ENCODE measurements around the gene NTN3.

NTN3 gene

DNA sequence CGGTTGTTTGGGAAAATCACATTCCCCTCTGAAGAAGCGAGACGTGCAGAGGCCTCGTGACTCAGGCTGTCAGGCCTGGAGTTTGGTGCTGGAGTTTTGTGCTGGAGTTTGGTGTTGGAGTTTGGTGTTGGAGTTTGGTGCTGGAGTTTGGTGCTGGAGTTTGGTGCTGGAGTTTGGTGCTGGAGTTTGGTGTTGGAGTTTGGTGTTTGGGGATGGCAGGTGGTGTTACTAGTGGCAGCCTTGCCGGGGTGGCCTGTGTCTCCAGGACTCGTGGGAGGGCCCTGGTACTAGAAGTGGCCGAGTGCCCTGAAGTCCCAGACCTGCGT lies 16.4 kb downstream of the NTN3 start:
- H3K79me2 ChIP-seq (ENCODE audit: control insufficient read depth, insufficient read depth, low read length, poor library complexity): no peaks in the 10 kb centered on the region
- no peak overlapping the region for H2AK5ac ChIP-seq (ENCODE audit: low read length)
- no peak overlapping the region for H2BK5ac ChIP-seq (ENCODE audit: low read depth, low read length, poor library complexity)
- H3K27me3 ChIP-seq (ENCODE audit: insufficient read depth, low read length): no peaks in the 10 kb centered on the region
- no peak overlapping the region for H3K14ac ChIP-seq (ENCODE audit: low read length)
- no peaks in the 10 kb centered on the region for H3K36me3 ChIP-seq (ENCODE audit: control insufficient read depth in 1 of 2, insufficient read depth in 2 of 2, low read length in 2 of 2)
- no peak overlapping the region for H2AFZ ChIP-seq (ENCODE audit: insufficient read depth, low read length, poor library complexity)
- no peak overlapping the region for H3K4ac ChIP-seq (ENCODE audit: low read depth, low read length)
- no peak overlapping the region for H3K18ac ChIP-seq (ENCODE audit: low read length)
- no peak overlapping the region for H3K23ac ChIP-seq (ENCODE audit: low read length)
- no peak overlapping the region for H3K9ac ChIP-seq (ENCODE audit: low read length)
- WGBS (ENCODE audit: extremely low coverage, insufficient coverage, insufficient read length): no CpG with 5 or more reads among the region's 8 CpGs
- no peak overlapping the region for H2BK120ac ChIP-seq (ENCODE audit: insufficient read depth, low read length, poor library complexity)
- no peak overlapping the region for H4K12ac ChIP-seq (ENCODE audit: low read depth, low read length)
- H2BK12ac ChIP-seq (ENCODE audit: low read length): no peak overlapping the region
- H3K79me1 ChIP-seq (ENCODE audit: low read length): no peaks in the 10 kb centered on the region
- no peak overlapping the region for H3K27ac ChIP-seq (ENCODE audit: low read depth, low read length)
- no peak overlapping the region for H3K4me2 ChIP-seq (ENCODE audit: low read length)
- DNase-seq: no peak
- no peak overlapping the region for H4K8ac ChIP-seq (ENCODE audit: low read depth, low read length)
- no peaks in the 10 kb centered on the region for H3K9me3 ChIP-seq (ENCODE audit: insufficient read depth, low read depth, low read length)
- H3K4me3 ChIP-seq (ENCODE audit: low read depth, low read length): no peak overlapping the region
- H4K91ac ChIP-seq (ENCODE audit: low read depth, low read length): no peak overlapping the region
- peaks cover 4 to 5% of the 10 kb centered on the region in 2 experiments for H3K4me1 ChIP-seq (ENCODE audit: control insufficient read depth in 1 of 2, insufficient read depth in 2 of 2, low read length in 2 of 2)

DNA sequence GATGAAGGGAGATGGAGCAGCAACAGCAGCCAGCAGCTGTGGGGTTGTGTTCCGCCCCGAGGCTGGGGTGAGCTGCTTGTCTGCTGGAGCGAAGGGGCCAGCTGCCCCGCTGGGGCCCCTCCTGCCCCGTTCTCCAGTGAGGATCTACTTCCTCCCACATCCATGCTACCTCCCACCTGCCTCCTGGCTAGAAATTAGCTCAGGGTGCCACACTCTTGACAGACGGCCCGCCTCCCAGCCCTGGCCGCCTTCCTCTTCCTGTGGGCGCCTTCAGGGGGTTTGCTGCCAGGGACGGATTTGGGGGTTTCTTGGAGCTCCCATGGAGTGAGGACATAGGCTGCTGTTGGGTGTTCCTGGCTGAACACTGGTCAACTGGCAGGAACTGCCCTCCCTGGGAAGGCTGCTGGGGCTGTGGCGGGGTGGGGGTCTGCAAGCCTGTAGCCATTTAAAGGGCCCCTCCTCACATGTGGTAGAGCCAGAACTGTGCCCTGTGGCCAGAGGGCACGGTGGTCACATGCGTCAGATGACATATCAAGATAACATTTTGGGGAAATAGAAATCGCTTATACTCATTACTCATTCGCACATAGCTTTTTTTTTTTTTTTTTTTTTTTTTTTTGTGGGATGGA lies 16.9 kb downstream of the NTN3 start:
- Histone ChIP-seq H2AK5ac (ENCODE audit: low read length) (no peak overlapping the region), H2BK120ac (ENCODE audit: insufficient read depth, low read length, poor library complexity) (no peak overlapping the region), H2BK5ac (ENCODE audit: low read depth, low read length, poor library complexity) (no peak overlapping the region), H3K18ac (ENCODE audit: low read length) (no peak overlapping the region), H3K27me3 (ENCODE audit: insufficient read depth, low read length) (no peaks in the 10 kb centered on the region), H3K79me2 (ENCODE audit: control insufficient read depth, insufficient read depth, low read length, poor library complexity) (no peaks in the 10 kb centered on the region), H4K12ac (ENCODE audit: low read depth, low read length) (no peak overlapping the region), H3K79me1 (ENCODE audit: low read length) (no peaks in the 10 kb centered on the region), H3K27ac (ENCODE audit: low read depth, low read length) (no peak overlapping the region), H3K23ac (ENCODE audit: low read length) (no peak overlapping the region), H3K4ac (ENCODE audit: low read depth, low read length) (no peak overlapping the region), H2BK12ac (ENCODE audit: low read length) (no peak overlapping the region), H2AFZ (ENCODE audit: insufficient read depth, low read length, poor library complexity) (no peak overlapping the region), H3K36me3 (ENCODE audit: control insufficient read depth in 1 of 2, insufficient read depth in 2 of 2, low read length in 2 of 2) (no peaks in the 10 kb centered on the region), H3K14ac (ENCODE audit: low read length) (no peak overlapping the region), H3K9me3 (ENCODE audit: insufficient read depth, low read depth, low read length) (no peaks in the 10 kb centered on the region), H3K9ac (ENCODE audit: low read length) (no peak overlapping the region), H4K91ac (ENCODE audit: low read depth, low read length) (no peak overlapping the region), H3K4me1 (ENCODE audit: control insufficient read depth in 1 of 2, insufficient read depth in 2 of 2, low read length in 2 of 2) (peaks cover 4 to 5% of the 10 kb centered on the region in 2 experiments), H3K4me3 (ENCODE audit: low read depth, low read length) (no peak overlapping the region), H3K4me2 (ENCODE audit: low read length) (no peak overlapping the region), H4K8ac (ENCODE audit: low read depth, low read length) (no peak overlapping the region)
- no CpG with 5 or more reads among the region's 15 CpGs for WGBS (ENCODE audit: extremely low coverage, insufficient coverage, insufficient read length)
- no peak for DNase-seq

DNA sequence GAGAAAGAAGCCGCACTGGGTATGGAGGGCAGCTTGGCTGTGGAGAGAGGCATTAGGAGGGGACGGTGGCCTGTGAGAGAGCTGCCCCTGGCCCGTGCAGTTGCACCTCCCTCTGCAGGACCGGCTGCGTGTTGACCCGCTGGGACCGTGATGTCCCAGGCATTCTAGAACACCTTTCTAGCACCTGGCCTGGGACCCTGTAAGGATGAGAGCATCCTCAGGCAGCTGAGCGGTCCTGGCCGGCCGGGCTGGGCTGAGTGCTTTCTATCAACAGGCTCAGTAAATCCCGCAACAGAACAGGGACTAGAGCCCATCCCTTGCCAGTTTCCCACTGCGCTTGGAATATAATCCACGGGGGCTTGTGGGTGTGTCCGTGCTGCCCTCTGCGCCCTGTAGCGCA lies 18.5 kb downstream of the NTN3 start:
- Histone ChIP-seq H4K8ac (ENCODE audit: low read depth, low read length) (no peak overlapping the region), H2AK5ac (ENCODE audit: low read length) (no peak overlapping the region), H3K4me3 (ENCODE audit: low read depth, low read length) (no peak overlapping the region), H2AFZ (ENCODE audit: insufficient read depth, low read length, poor library complexity) (no peak overlapping the region), H3K4ac (ENCODE audit: low read depth, low read length) (no peak overlapping the region), H2BK12ac (ENCODE audit: low read length) (no peak overlapping the region), H3K9ac (ENCODE audit: low read length) (no peak overlapping the region), H4K12ac (ENCODE audit: low read depth, low read length) (no peak overlapping the region), H3K9me3 (ENCODE audit: insufficient read depth, low read depth, low read length) (no peaks in the 10 kb centered on the region), H3K79me1 (ENCODE audit: low read length) (no peaks in the 10 kb centered on the region), H3K79me2 (ENCODE audit: control insufficient read depth, insufficient read depth, low read length, poor library complexity) (no peaks in the 10 kb centered on the region), H3K4me2 (ENCODE audit: low read length) (no peak overlapping the region), H3K27me3 (ENCODE audit: insufficient read depth, low read length) (no peaks in the 10 kb centered on the region), H2BK5ac (ENCODE audit: low read depth, low read length, poor library complexity) (no peak overlapping the region), H3K36me3 (ENCODE audit: control insufficient read depth in 1 of 2, insufficient read depth in 2 of 2, low read length in 2 of 2) (no peaks in the 10 kb centered on the region), H3K14ac (ENCODE audit: low read length) (no peak overlapping the region), H3K27ac (ENCODE audit: low read depth, low read length) (no peak overlapping the region), H2BK120ac (ENCODE audit: insufficient read depth, low read length, poor library complexity) (no peak overlapping the region), H3K18ac (ENCODE audit: low read length) (no peak overlapping the region), H3K4me1 (ENCODE audit: control insufficient read depth in 1 of 2, insufficient read depth in 2 of 2, low read length in 2 of 2) (peaks cover 4 to 5% of the 10 kb centered on the region in 2 experiments), H4K91ac (ENCODE audit: low read depth, low read length) (no peak overlapping the region), H3K23ac (ENCODE audit: low read length) (no peak overlapping the region)
- WGBS (ENCODE audit: extremely low coverage, insufficient coverage, insufficient read length): no CpG with 5 or more reads among the region's 16 CpGs
- DNase-seq: no peak

DNA sequence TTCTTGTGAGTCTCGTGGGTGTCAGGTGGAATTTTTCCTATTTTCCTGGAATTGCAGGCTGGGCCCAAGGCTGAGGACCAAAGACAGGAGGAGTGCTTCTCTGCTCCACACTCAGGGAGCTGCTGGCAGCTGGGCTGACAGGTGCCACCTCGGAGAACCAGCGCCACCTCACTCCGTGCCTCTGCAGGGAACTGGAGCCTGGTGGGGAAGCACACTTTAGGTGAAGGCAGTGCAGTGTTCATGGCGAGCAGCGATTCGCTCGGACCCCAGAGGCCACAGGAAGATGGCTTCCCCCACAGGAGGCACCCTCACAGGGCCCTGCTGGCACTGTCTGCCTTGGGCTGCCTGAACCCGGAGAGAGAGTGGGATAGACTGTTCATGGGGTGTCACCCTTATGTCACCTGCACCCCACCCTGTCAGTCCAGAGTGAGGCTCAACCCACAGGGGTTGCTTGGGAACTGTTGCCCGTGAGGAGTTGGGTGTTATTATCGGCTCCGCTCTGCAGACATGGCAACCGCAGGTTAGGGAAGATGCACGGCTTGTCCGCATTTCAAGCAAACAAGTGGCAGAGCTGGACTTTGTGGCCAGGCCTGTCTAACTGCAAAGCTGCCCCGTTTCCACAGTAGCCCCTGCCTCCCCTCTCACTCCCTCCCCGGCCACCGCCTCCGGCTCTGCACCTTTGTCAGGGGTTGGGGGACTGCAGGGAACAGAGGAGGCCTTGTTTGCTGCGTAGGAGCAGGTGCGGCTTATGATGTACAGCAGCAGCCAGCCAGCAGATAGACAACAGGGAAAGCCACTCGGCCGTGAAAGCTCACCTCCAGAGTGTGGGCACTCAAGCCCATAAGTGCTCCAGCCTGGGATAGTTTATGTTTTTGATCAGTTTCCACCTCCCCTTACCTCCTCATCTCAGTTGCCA lies 19.4 kb downstream of the NTN3 start:
- Histone ChIP-seq H3K27me3 (ENCODE audit: insufficient read depth, low read length) (no peaks in the 10 kb centered on the region), H4K91ac (ENCODE audit: low read depth, low read length) (no peak overlapping the region), H3K9ac (ENCODE audit: low read length) (no peak overlapping the region), H2BK5ac (ENCODE audit: low read depth, low read length, poor library complexity) (no peak overlapping the region), H3K4ac (ENCODE audit: low read depth, low read length) (no peak overlapping the region), H3K79me2 (ENCODE audit: control insufficient read depth, insufficient read depth, low read length, poor library complexity) (no peaks in the 10 kb centered on the region), H4K12ac (ENCODE audit: low read depth, low read length) (no peak overlapping the region), H3K4me2 (ENCODE audit: low read length) (no peak overlapping the region), H3K9me3 (ENCODE audit: insufficient read depth, low read depth, low read length) (no peaks in the 10 kb centered on the region), H3K36me3 (ENCODE audit: control insufficient read depth in 1 of 2, insufficient read depth in 2 of 2, low read length in 2 of 2) (no peaks in the 10 kb centered on the region), H3K18ac (ENCODE audit: low read length) (no peak overlapping the region), H2BK12ac (ENCODE audit: low read length) (no peak overlapping the region), H3K79me1 (ENCODE audit: low read length) (no peaks in the 10 kb centered on the region), H2AFZ (ENCODE audit: insufficient read depth, low read length, poor library complexity) (no peak overlapping the region), H3K23ac (ENCODE audit: low read length) (no peak overlapping the region), H2AK5ac (ENCODE audit: low read length) (no peak overlapping the region), H3K4me1 (ENCODE audit: control insufficient read depth in 1 of 2, insufficient read depth in 2 of 2, low read length in 2 of 2) (peaks cover 4 to 5% of the 10 kb centered on the region in 2 experiments), H3K14ac (ENCODE audit: low read length) (no peak overlapping the region), H2BK120ac (ENCODE audit: insufficient read depth, low read length, poor library complexity) (no peak overlapping the region), H3K4me3 (ENCODE audit: low read depth, low read length) (no peak overlapping the region), H4K8ac (ENCODE audit: low read depth, low read length) (no peak overlapping the region), H3K27ac (ENCODE audit: low read depth, low read length) (no peak overlapping the region)
- no peak for DNase-seq
- no CpG with 5 or more reads among the region's 23 CpGs for WGBS (ENCODE audit: extremely low coverage, insufficient coverage, insufficient read length)
